GM19463 (cell line): Measurements from ENCODE around the gene GPRC5B.

Experiments
- ATAC-seq: cut with Tn5 transposase; IDR thresholded peaks from one replicate; pipeline ENCODE4 v1.9.1; 2021; ENCODE audit warnings: mild to moderate bottlenecking, moderate library complexity; ENCODE audit not compliant: unreplicated experiment

Gene GPRC5B

GRCh38 chr16:19898924-19899604, 14.4 kb upstream of the GPRC5B start:
- ATAC-seq: no peak

GRCh38 chr16:19898166-19898565, 13.5 kb upstream of the GPRC5B start:
- ATAC-seq: no peak

- no peak for ATAC-seq
Observed at GRCh38 chr16:19896951-19897350, 12.3 kb upstream of the GPRC5B start.

- no peak for ATAC-seq
Observed at GRCh38 chr16:19894586-19894985, 9.9 kb upstream of the GPRC5B start.

GRCh38 chr16:19892902-19893301, 8.3 kb upstream of the GPRC5B start:
- no peak for ATAC-seq

- ATAC-seq: no peak
Observed at GRCh38 chr16:19890901-19891300, 6.3 kb upstream of the GPRC5B start.

GRCh38 chr16:19888834-19889233, 4.2 kb upstream of the GPRC5B start:
- no peak for ATAC-seq

GRCh38 chr16:19886073-19886941, 1.7 kb upstream of the GPRC5B start:
- peak; percentile 57 for ATAC-seq

- ATAC-seq: no peak
Observed at GRCh38 chr16:19885451-19886072, 914 bp upstream of the GPRC5B start.

GRCh38 chr16:19883966-19884485, 622 bp downstream of the GPRC5B start:
- no peak for ATAC-seq

- no peak for ATAC-seq
Observed at GRCh38 chr16:19883296-19883965, 1.2 kb downstream of the GPRC5B start.

- ATAC-seq: no peak
Observed at GRCh38 chr16:19882646-19883045, 2.0 kb downstream of the GPRC5B start.

- ATAC-seq: no peak
Observed at GRCh38 chr16:19882186-19882585, 2.5 kb downstream of the GPRC5B start.

- no peak for ATAC-seq
Observed at GRCh38 chr16:19881783-19882182, 2.9 kb downstream of the GPRC5B start.

GRCh38 chr16:19881028-19881427, 3.6 kb downstream of the GPRC5B start:
- ATAC-seq: no peak

- no peak for ATAC-seq
Observed at GRCh38 chr16:19879241-19879792, 5.3 kb downstream of the GPRC5B start.

- no peak for ATAC-seq
Observed at GRCh38 chr16:19878757-19879156, 5.9 kb downstream of the GPRC5B start.

GRCh38 chr16:19876501-19877059, 8.1 kb downstream of the GPRC5B start:
- ATAC-seq: no peak

- no peak for ATAC-seq
Observed at GRCh38 chr16:19875900-19876299, 8.7 kb downstream of the GPRC5B start.

- ATAC-seq: no peak
Observed at GRCh38 chr16:19874851-19875546, 9.6 kb downstream of the GPRC5B start.
